ENCODE results near the gene SLC44A1.

- TF ChIP-seq POLR2A (IDR thresholded peaks at IDR 0.05; ENCODE audit: low read length) (no peak), MYC (IDR thresholded peaks at IDR 0.05; ENCODE audit: borderline replicate concordance, low read length) (no peak), RCOR1 (IDR thresholded peaks at IDR 0.05; ENCODE audit: low read depth, low read length) (no peak), EP300 (IDR thresholded peaks at IDR 0.05) (no peak), CTCF (IDR thresholded peaks at IDR 0.05) (no peak), ZSCAN20 (CRISPR knock-in tag; IDR thresholded peaks at IDR 0.05) (no peak), REST (IDR thresholded peaks at IDR 0.05) (no peak), SMC3 (IDR thresholded peaks at IDR 0.05) (no peak), KDM1A (IDR thresholded peaks at IDR 0.05; ENCODE audit: low read depth) (no peak)
- TF ChIP-seq, protein P1, sequence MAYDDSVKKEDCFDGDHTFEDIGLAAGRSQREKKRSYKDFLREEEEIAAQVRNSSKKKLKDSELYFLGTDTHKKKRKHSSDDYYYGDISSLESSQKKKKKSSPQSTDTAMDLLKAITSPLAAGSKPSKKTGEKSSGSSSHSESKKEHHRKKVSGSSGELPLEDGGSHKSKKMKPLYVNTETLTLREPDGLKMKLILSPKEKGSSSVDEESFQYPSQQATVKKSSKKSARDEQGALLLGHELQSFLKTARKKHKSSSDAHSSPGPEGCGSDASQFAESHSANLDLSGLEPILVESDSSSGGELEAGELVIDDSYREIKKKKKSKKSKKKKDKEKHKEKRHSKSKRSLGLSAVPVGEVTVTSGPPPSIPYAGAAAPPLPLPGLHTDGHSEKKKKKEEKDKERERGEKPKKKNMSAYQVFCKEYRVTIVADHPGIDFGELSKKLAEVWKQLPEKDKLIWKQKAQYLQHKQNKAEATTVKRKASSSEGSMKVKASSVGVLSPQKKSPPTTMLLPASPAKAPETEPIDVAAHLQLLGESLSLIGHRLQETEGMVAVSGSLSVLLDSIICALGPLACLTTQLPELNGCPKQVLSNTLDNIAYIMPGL (CRISPR knock-in tag; IDR thresholded peaks at IDR 0.05; ENCODE audit: borderline replicate concordance): no peak
- TF ChIP-seq, protein P2, sequence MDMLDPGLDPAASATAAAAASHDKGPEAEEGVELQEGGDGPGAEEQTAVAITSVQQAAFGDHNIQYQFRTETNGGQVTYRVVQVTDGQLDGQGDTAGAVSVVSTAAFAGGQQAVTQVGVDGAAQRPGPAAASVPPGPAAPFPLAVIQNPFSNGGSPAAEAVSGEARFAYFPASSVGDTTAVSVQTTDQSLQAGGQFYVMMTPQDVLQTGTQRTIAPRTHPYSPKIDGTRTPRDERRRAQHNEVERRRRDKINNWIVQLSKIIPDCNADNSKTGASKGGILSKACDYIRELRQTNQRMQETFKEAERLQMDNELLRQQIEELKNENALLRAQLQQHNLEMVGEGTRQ (IDR thresholded peaks at IDR 0.05): no peak
These were observed 239.2 kb downstream of the SLC44A1 start for GRCh38 chr9:105483618-105484017.
